SJSA1 (cell line): ENCODE data around the gene HEBP2. TPM values are rescaled to one million over a fixed set of nuclear protein-coding genes. Genes with fewer than 3 reads are reported as not detected.

Source experiments
- DNase-seq, 2 experiments: peaks; one replicate each; pipeline ENCODE4 v3.0.0-alpha.2; 2015 to 2020; ENCODE audit warnings: low spot score in 2 of 2, low read depth in 1 of 2
- H3K27ac ChIP-seq: fragments of 250-450 bp; sonication (Bioruptor Pico); 2 replicates; pipeline ENCODE4 v1.5.1; 2020; ENCODE audit warnings: mild to moderate bottlenecking, moderate library complexity
- H3K27me3 ChIP-seq: fragments of 250-450 bp; sonication (Bioruptor Pico); replicated peaks from 2 replicates; pipeline ENCODE4 v1.5.1; 2020; ENCODE audit warnings: mild to moderate bottlenecking, moderate library complexity
- H3K36me3 ChIP-seq: fragments of 250-450 bp; sonication (Bioruptor Pico); 2 replicates; pipeline ENCODE4 v1.5.1; 2020; ENCODE audit warnings: mild to moderate bottlenecking
- H3K4me1 ChIP-seq: fragments of 250-450 bp; sonication (Bioruptor Pico); replicated peaks from 2 replicates; pipeline ENCODE4 v1.6.1; 2021; ENCODE audit warnings: mild to moderate bottlenecking
- H3K4me3 ChIP-seq: fragments of 250-450 bp; sonication (Bioruptor Pico); 2 replicates; pipeline ENCODE4 v1.5.1; 2020; ENCODE audit warnings: mild to moderate bottlenecking
- H3K9me3 ChIP-seq: fragments of 250-450 bp; sonication (Bioruptor Pico); replicated peaks from 2 replicates; pipeline ENCODE4 v1.5.1; 2020; ENCODE audit warnings: mild to moderate bottlenecking
- total RNA-seq: library from RNA; depleted of rRNA; stranded (reverse); fragments of >200 nt; shearing (Covaris generic); gene quantifications from 2 replicates; pipeline ENCODE4 v1.2.3, GENCODE V29; 2014

HEBP2 gene
- total RNA-seq, 1 experiment from 2014 or later = 22.8 TPM

GRCh38 chr6:138382498-138383265 is 21.3 kb upstream of the HEBP2 start:
- Histone ChIP-seq H3K4me3 (no peak overlapping the region), H3K9me3 (no peaks in the 10 kb centered on the region), H3K27ac (no peak overlapping the region), H3K4me1 (no peaks in the 10 kb centered on the region), H3K27me3 (no peaks in the 10 kb centered on the region), H3K36me3 (no peaks in the 10 kb centered on the region)
- DNase-seq = no peak

- H3K4me3 ChIP-seq = no peak overlapping the region
- H3K4me1 ChIP-seq = no peaks in the 10 kb centered on the region
- H3K27me3 ChIP-seq = no peaks in the 10 kb centered on the region
- H3K36me3 ChIP-seq = no peaks in the 10 kb centered on the region
- H3K9me3 ChIP-seq = no peaks in the 10 kb centered on the region
- DNase-seq = no peak
- H3K27ac ChIP-seq = no peak overlapping the region
Observed at GRCh38 chr6:138383776-138384175, 20.2 kb upstream of the HEBP2 start.

- DNase-seq = no peak
- H3K27me3 ChIP-seq = no peaks in the 10 kb centered on the region
- no peak overlapping the region for H3K27ac ChIP-seq
- no peaks in the 10 kb centered on the region for H3K36me3 ChIP-seq
- no peaks in the 10 kb centered on the region for H3K4me1 ChIP-seq
- no peak overlapping the region for H3K4me3 ChIP-seq
- H3K9me3 ChIP-seq = no peaks in the 10 kb centered on the region
Observed at GRCh38 chr6:138386897-138387296, 17.1 kb upstream of the HEBP2 start.

- no peak overlapping the region for H3K4me3 ChIP-seq
- H3K27me3 ChIP-seq = 0 out of 2 replicates have a peak, but pooled peaks cover 2% of the 10 kb centered on the region
- no peak for DNase-seq
Observed at GRCh38 chr6:138387577-138388368, 16.2 kb upstream of the HEBP2 start.

GRCh38 chr6:138389551-138389950 is 14.5 kb upstream of the HEBP2 start:
- Histone ChIP-seq H3K4me1 (no peaks in the 10 kb centered on the region), H3K27me3 (0 out of 2 replicates have a peak, but pooled peaks cover 2% of the 10 kb centered on the region), H3K9me3 (no peaks in the 10 kb centered on the region), H3K27ac (no peak overlapping the region), H3K36me3 (no peaks in the 10 kb centered on the region), H3K4me3 (no peak overlapping the region)
- DNase-seq = no peak

More at GRCh38 chr6:138387577-138388368, 16.2 kb upstream of the HEBP2 start:
- Histone ChIP-seq H3K27ac (no peak overlapping the region), H3K9me3 (no peaks in the 10 kb centered on the region), H3K36me3 (no peaks in the 10 kb centered on the region), H3K4me1 (no peaks in the 10 kb centered on the region)

GRCh38 chr6:138393871-138394783 is 9.9 kb upstream of the HEBP2 start:
- Histone ChIP-seq H3K4me1 (no peaks in the 10 kb centered on the region), H3K4me3 (no peak overlapping the region), H3K27me3 (0 out of 2 replicates have a peak, but pooled peaks cover 2% of the 10 kb centered on the region), H3K36me3 (no peaks in the 10 kb centered on the region), H3K27ac (no peak overlapping the region), H3K9me3 (no peaks in the 10 kb centered on the region)
- no peak for DNase-seq

- H3K36me3 ChIP-seq = no peaks in the 10 kb centered on the region
- H3K9me3 ChIP-seq = no peaks in the 10 kb centered on the region
- 0 out of 2 replicates have a peak, but pooled peaks cover 2% of the 10 kb centered on the region for H3K27me3 ChIP-seq
- H3K4me1 ChIP-seq = no peaks in the 10 kb centered on the region
- no peak overlapping the region for H3K27ac ChIP-seq
- no peak overlapping the region for H3K4me3 ChIP-seq
- no peak for DNase-seq
Observed at GRCh38 chr6:138396709-138397108, 7.3 kb upstream of the HEBP2 start.

- Histone ChIP-seq H3K27ac (no peak overlapping the region), H3K27me3 (0 out of 2 replicates have a peak, but pooled peaks cover 2% of the 10 kb centered on the region), H3K4me3 (no peak overlapping the region), H3K36me3 (no peaks in the 10 kb centered on the region), H3K4me1 (no peaks in the 10 kb centered on the region), H3K9me3 (no peaks in the 10 kb centered on the region)
- DNase-seq = no peak
Observed at GRCh38 chr6:138397128-138398122, 6.6 kb upstream of the HEBP2 start.

- DNase-seq = no peak
- Histone ChIP-seq H3K27me3 (no peaks in the 10 kb centered on the region), H3K27ac (no peak overlapping the region), H3K9me3 (no peaks in the 10 kb centered on the region), H3K36me3 (peaks cover 4% of the 10 kb centered on the region; the same call in 1 of the 2 replicates), H3K4me1 (peaks cover 9% of the 10 kb centered on the region), H3K4me3 (no peak overlapping the region)
Observed at GRCh38 chr6:138400326-138400725, 3.7 kb upstream of the HEBP2 start.

- Histone ChIP-seq H3K36me3 (peaks cover 17% of the 10 kb centered on the region), H3K4me3 (no peak overlapping the region), H3K27me3 (no peaks in the 10 kb centered on the region), H3K27ac (no peak overlapping the region), H3K9me3 (no peaks in the 10 kb centered on the region), H3K4me1 (peaks cover 9% of the 10 kb centered on the region)
- no peak for DNase-seq
Observed at GRCh38 chr6:138401960-138402837, 1.8 kb upstream of the HEBP2 start.

GRCh38 chr6:138402838-138403187 is 1.2 kb upstream of the HEBP2 start:
- DNase-seq = no peak
- no peaks in the 10 kb centered on the region for H3K27me3 ChIP-seq
- peak overlapping the region; percentile 74 for H3K4me3 ChIP-seq
- no peak overlapping the region for H3K27ac ChIP-seq
- no peaks in the 10 kb centered on the region for H3K9me3 ChIP-seq
- peaks cover 23% of the 10 kb centered on the region for H3K36me3 ChIP-seq
- peaks cover 9% of the 10 kb centered on the region for H3K4me1 ChIP-seq

GRCh38 chr6:138403324-138403800 is 661 bp upstream of the HEBP2 start:
- DNase-seq = peak in 1 of 2 experiments; percentile 55
- no peaks in the 10 kb centered on the region for H3K9me3 ChIP-seq
- peak overlapping the region; percentile 15; the same call in 1 of the 2 replicates for H3K27ac ChIP-seq
- peaks cover 27% of the 10 kb centered on the region for H3K36me3 ChIP-seq
- H3K27me3 ChIP-seq = no peaks in the 10 kb centered on the region
- peak overlapping the region; percentile 74 for H3K4me3 ChIP-seq
- H3K4me1 ChIP-seq = peaks cover 9% of the 10 kb centered on the region
